Esophagus squamous epithelium (tissue), 4 donors: ENCODE measurements around the gene ENO4.

ENCODE experiments used
- CTCF ChIP-seq, 6 experiments: fragments of 450-650 bp in 4 of 6; fragments of 200-600 bp in 2 of 6; sonication (generic) in 2 of 6; IDR thresholded peaks; one replicate each; pipeline ENCODE4 v1.5.1; 2016 to 2019; ENCODE audit warnings: antibody characterized with exemption in 6 of 6, mild to moderate bottlenecking in 4 of 6, moderate library complexity in 4 of 6
- POLR2A ChIP-seq, 4 donors: fragments of 450-650 bp; IDR thresholded peaks; one replicate each; pipeline ENCODE4 v1.6.1; 2017; ENCODE audit warnings: antibody characterized with exemption in 4 of 4, mild to moderate bottlenecking in 4 of 4, moderate library complexity in 3 of 4

GRCh38 chr10:116915340-116915739, 66.0 kb downstream of the ENO4 start:
- TF ChIP-seq CTCF (IDR thresholded peaks at IDR 0.05) (no peak), POLR2A (IDR thresholded peaks at IDR 0.05) (no peak)
